NCI-H82 treated with DMSO at 0.1 percent for 48 hours (cell line): ENCODE results near the gene TMCC3.
"Not testable (repeated sequence)": the region's sequence is repeated elsewhere in the genome, so short reads cannot be mapped to it uniquely, and the experiment has no call there.

Experiments used
- DNase-seq: peaks from one replicate; lab custom pipeline; 2025; ENCODE audit not compliant: unreplicated experiment; lab: John Stamatoyannopoulos, UW

The TMCC3 gene

DNA sequence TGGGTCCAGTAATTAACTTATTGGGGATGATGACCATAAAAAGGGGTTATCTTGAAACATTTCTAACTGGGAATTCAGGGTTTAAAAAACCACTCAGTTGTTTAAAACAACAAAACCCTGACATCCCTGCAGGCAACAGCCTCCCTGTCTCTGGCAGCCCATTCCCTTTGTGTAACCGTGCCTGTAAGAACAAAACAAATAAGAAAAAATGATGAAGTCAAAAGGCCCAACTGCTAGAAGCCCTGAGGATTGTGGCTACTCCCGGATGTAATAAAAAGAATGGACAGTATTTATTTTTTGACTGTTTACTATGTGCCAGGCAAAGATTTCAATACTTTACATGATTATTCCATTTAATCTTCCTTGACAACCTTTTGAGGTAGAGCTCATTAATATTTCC, 75.3 kb downstream of the TMCC3 start:
- no peak for DNase-seq

DNA sequence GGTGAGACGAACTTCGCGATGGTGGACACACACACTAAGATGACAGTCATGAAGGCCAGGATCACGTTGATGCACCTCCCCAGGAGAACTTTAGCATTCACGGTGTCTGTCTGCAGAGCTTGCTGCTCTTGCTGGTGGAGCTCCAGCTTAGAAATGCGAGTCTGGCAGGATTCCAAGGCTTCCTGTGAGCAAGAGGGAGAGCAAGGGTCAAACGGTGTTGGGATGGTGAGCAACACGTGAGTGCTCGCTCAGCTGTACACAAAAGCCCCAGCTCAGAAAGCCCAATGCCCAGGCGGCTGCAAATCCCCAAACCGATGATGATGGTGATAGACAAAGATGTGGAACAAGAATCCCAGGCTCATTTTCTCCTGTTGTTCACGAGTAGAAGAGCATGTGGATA, 78.8 kb downstream of the TMCC3 start:
- DNase-seq: no peak

DNA sequence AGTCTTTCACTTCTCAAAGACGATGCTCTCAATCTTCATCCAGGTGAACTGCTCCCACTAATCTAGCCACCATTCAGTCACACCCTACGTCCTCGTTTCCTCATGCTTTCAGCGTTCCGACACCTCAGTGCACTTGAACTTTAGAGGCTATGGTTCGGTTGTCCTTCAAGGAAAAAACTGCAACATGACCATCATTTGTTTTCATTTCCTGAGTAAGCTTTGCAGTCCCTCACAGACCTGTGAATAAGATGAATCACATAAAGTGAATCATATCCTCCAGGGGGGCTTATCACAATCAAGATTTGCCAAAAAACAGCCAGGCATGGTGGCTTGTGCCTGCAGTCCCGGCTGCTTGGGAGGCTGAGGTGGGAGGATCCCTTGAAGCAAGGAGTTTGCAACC, 80.2 kb downstream of the TMCC3 start:
- no peak for DNase-seq

DNA sequence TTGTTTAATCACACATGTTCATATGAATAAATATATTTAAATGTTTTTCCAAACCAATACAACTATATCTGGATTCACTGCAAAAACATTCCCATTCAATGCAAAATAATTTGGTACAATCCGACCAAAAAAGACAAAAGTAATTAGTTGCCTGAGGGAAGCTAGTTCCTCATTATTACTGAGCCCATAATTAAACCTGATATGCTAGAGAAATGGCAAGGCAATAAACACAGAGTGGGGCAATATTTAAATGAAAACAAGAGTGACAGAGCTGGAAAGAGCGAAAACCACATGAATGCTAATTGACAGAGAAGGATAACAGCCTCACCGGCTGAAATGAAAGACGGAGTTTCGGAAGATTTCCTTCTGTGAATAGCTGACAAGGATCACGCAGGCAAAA, 82.6 kb downstream of the TMCC3 start:
- no peak for DNase-seq

DNA sequence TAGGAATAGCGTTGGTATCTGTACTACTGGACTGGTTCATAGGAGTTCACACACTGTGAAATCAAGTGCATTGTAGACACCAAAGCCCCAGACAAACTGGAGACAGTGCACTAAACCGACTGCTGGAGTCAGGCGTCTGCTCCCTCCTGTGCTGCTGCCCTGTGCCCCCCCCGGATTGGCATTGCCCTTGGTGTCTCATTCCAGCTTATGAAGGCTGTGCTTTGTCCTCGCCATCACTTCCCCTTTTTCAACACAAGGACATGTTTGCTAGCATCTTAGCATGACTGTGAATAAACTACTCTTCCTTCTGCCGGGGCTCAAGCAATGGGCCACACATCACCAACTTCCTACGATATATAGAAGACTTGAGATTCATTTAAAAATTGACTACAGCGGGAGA, 84.0 kb downstream of the TMCC3 start:
- no peak for DNase-seq

DNA sequence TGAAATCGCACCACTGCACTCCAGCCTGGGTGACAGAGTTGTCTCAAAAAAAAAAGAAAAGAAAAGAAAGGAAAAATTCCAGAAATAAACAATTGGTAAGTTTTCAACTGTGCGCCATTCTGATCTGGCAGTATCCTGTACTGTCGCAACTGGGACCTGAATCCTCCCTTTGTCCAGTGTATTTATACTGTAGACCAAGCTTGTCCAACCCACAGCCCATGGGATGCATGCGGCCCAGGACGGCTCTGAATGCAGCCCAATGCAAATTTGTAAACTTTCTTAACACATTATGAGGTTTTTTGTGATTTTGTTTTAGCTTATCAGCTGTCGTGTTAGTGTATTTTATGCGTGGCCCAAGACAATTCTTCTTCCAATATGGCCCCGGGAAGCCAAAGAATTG, 84.7 kb downstream of the TMCC3 start:
- no peak for DNase-seq

DNA sequence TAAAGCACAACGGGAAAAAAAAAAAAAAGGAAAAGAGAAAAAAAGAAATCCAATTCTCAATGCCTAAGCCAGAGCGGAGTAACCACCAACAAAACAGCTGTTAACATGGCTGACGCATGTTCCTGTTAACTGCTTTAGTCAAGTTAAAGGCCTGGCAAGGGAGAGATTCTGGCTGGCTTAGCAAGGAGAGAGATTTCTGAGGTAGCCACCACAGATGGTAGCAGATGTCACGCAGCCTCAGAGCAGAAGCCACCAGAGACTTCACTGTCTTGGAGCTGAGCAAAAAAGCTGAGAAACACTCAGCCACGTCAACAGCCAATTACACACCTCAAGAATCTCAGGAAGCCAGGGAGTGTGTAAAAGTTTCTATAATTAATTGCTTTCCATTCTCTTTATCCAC, 87.1 kb downstream of the TMCC3 start:
- no peak for DNase-seq

DNA sequence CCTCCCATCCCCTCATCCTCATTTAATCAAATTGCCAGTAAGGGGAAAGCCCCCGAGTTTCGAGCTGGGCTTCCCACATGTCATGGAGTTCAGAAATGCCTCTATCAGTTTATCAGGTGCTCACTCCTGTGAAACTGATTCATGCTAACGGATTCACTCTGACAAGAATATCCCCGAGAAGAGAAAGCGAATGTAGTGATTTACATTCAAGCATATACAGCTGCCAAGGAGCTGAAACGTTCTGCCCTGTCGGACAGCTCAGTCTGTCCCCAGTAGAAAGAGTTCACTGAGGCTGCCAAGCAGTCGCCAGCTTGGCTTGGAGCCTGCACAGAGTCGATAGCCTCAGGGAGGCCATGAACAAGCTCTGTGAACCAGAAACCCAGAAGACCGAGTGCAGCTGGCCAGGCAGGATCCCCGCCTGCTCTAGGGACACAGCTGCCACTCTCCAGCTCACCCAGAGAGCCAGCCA, 88.4 kb downstream of the TMCC3 start:
- DNase-seq: no peak

DNA sequence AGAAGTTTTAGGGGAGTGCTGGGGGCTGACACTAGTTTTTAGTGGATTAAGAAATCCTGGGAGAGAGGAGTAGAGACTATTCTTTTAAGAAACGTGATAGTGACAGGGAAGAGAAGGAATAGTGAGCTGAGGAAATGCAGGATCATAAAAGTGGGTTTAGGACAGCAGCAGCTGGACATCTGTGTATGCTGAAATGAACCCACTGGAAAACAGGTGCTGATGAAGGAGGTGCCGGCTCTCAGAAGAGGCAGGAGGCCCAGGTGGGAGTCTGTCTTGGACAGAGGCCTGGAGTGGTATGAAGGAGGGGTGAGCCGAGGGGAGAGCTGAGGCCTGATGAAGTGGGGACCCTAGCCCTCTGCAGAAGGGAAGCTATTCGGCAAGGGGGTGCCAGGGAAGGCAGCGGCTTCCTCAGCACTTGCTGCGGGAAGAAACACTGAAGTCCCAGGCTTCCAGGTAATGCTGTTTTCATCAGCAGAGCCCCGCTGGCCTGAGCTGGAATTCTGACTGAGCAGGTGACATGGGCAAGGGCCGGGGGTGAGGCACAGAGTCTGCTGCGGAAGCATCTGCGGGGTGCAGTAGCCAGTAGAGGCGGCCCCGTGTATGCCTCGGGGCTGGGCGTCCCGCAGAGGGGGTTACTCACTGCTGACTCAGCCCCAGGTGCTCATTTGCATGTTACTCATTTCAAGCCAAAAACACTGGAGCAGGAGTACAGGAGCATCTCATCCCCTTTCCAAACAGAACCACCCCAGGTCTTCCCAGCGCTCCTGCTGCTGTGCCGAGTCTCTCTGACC, 89.7 kb downstream of the TMCC3 start:
- no peak for DNase-seq

DNA sequence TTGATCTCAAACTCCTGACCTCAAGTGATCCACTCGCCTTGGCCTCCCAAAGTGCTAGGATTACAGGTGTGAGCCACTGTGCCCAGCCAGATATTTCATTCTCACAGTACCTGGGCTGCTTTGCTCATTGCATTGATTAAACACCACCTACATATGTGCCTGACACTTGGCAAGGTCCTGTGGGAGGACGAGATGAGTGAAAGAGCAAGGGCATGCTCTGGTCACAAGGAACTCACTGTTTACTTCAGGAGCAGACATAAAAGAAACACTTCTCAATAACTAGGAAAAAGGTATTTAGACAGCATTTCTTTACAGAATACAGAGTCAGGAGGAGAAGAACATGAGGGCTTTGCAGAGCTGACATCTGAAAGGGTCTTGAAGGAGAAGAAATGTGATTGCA, 91.7 kb downstream of the TMCC3 start:
- DNase-seq: no peak

DNA sequence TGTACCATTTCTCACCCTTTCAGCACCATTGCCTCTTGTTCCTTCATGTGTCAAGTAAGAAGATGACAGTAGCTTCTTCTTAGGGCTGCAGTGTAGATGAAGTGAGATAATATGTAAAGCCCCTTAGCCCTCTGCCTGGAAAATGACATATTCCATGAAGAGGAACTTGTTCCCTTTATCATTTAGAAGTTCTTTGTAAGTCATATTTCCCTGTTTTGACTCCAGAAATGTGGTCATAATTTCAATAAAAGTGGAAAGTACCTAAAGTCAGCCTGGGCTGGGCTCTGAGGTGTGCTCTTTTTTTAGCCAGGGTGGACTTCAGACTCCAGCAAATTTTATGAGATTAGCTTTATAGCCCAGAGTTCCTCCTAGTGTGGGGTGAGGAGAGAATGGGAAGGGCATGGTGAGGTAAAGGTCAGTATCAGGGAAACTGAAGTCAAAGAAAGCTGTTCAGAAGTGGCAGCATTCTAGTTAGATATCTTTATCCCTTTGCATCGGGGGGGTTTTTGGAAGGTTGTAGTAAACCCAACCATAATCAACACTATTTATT, 92.5 kb downstream of the TMCC3 start:
- no peak for DNase-seq

DNA sequence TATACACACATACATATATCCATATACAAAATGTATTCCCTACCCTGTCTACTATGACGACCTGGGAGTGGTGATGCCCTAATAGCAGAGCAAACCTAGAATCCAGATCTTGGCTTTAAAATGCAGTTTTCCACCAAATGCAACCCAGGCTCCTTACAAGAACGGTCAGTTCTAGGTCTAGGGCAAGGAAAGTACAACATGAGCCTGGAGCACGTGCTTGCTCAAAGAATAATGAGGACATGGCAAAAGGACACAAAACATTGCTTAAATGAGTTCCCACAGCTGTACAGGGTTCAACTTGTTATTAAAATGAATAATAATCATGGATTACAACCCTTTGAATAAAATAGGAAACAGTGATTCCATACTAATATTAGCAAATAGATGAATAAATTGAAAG, 94.7 kb downstream of the TMCC3 start:
- no peak for DNase-seq

DNA sequence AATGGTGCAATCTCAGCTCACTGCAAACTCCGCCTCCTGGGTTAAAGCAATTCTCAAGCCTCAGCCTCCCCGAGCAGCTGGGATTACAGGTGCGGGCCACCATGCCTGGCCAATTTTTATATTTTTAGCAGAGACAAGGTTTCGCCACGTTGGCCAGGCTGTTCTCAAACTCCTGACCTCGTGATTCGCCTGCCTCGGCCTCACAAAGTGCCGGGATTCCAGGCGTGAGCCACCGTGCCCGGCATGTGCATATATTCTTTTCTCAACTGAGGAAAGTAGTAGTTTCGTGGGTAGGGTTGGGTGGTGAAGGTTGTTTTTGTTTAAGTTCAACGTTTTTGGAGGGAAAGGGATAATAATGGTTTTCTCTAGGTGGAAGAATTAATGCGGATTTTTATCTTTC, 96.5 kb downstream of the TMCC3 start:
- DNase-seq: no peak

DNA sequence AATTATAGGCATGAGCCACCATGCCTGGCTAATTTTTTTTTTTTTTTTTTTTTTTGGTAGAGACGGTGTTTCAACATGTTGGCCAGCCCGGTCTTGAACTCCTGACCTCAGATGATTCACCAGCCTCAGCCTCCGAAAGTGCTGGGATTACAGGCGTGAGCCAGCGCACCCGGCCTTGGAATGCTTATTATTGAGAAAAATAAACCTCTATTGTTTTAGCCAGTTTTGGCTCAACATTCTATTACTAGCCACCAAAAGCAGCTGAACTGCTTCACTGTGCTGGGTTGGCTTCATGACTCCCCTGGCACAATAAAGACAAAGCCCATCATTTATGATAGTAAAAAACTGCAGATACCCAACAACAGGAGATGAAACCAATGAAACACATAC, 97.2 kb downstream of the TMCC3 start:
- DNase-seq: no peak

DNA sequence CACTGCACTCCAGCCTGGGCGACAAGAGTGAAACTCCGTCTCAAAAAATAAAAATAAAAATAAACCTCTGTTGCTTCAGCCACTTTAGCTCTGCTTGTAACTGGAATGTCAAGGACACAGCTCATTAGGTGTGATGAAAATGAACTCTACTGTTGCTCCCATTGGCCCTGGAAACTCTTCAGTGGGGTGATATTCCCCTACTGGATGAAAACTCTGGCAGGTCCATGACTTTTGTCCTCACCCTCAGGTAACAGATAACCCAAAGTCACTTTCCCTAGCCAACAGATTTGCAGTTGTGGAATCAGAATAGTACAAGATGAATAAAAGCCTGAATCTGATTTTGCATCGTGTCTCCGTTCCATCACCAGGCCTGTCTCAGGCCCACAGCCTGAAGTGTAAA, 98.5 kb downstream of the TMCC3 start:
- DNase-seq: no peak

DNA sequence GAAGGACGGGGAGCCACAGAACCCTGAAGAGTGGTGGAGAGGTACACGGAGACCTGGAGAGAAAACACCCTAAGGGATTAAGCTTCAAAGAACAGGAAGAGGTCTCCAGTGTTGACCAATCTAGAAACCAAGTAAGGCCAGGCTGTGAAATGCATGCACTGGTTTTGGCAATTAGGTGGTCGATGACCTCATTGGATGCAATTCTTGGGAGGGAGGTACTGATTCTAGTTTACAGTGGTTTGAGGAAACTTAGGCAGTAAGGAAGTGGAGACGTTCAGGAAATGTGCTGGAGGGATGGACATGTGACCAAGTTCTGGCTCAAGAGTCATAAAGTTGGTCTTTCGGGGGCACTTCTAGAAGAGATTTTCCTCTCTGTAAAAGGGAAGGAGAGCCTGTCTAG, 99.4 kb downstream of the TMCC3 start:
- DNase-seq: no peak

DNA sequence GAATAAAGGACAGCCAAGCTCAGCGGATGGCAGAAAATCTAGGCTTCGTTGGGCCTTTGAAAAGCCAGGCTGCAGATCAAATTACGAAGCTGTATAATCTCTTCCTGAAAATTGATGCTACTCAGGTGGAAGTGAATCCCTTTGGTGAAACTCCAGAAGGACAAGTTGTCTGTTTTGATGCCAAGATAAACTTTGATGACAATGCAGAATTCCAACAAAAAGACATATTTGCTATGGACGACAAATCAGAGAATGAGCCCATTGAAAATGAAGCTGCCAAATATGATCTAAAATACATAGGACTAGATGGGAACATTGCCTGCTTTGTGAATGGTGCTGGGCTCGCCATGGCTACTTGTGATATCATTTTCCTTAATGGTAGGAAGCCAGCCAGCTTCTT, 101.5 kb downstream of the TMCC3 start:
- not testable (repeated sequence) for DNase-seq

DNA sequence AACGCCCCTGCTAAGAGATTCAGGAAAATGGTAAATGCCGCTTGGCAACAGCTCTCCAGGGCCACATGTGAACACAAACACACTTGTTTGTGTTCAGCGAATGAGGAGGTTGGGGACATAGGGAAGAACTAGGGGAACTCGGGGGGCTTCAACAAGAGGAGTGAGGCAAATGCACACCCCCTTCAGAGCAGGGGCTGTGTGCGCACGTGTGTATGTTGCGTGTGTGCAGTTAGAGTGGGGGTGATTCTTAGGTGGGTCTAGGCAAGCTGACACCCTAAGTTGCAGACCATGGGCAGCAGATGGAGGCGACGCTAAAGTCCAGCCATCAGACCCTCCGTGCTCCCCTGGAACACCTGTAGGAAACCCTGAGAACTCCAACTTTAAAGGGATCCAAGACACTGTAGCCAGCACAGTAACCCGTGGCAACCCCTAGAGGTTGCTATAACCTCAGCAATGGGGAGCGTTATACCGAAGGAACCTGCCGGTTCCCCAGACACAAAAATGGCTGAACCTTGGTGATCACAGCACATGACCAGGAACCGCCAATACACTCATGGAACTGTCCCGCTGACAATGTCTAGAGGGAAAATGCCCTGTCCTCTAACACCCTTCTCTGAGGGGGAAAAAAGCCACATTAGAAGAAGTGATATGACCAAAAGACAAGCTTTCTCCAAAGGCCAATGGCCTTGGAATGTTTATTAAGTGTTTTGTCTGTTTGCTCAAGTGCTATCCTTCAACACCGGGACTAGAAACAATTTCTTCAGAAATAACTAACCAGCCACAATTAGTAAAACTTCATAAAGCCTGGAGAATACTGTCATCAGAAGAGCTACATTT, 104.2 kb downstream of the TMCC3 start:
- DNase-seq: no peak

DNA sequence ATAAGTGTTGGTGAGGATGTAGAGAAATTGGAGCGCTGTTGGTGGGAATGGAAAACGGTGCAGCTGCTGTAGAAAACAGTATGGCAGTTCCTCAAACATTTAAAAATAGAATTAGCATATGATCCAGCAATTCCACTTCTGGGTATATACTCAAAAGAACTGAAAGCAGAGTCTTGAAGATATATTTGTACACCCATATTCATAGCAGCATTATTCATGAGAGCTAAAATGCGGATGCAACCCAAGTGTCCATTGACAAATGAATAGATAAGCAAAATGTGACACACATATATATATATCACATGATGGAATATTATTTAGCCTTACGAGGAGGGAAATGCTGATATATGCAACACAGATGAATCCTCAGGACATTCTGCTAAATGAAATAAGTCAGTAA, 106.0 kb downstream of the TMCC3 start:
- DNase-seq: no peak

DNA sequence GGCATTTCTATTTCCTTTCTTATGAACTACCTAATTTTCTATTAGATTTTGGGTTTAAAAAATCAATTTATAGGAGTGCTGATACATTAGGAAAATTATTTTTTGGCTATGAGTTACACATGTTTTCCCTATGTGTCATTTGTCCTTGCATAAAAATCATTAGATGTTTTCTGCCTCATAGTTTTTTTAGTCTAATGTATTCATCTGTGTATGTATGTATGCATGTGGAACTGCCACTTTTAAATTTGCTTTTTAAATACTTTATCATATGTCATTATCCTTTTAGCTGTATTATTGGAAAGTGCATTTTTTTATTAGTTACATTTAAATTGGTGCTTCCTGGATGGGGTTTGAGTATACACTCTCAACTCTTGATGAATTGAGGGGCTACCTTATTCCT, 112.0 kb downstream of the TMCC3 start:
- no peak for DNase-seq

DNA sequence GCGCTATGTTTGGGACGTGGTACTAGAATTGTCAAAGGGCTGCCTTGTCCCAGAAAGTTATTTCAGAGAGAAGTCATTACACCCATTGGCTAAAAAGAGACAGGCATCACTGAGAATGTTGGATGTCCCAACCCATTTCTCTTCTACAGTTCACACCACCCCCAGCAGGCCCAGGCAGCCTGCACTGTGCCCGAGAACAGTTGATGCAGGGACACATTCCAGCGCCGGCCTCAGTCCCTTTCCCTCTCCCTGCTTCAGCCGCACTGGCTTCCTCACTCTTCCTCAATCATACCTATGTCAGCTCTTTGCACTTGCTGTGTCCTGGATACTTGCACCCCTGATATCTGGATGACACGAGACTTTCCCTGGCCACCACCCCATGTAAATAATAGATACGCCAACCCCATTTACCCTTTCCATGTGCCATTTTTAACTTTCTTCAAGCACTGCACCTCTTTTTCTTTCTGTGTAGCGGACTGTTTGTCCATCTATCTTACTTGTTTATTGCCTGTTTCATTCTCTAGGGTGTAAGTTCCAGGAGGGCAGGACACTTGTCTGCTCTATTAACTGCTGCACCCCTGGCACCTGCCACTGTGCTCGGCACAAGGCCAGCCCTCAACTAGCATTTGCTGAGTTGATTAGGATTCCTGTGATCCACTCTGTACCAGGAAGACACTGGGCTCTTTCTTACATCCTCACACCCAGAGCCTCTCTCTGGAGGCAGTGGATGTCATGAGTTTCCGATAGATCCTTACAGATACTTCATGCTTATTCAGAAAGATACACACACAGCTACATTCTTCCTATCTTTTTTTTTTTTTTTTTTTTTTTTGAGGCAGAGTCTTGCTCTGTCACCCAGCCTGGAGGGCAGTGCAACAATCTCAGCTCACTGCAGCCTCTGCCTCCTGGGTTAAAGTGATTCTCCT, 114.1 kb downstream of the TMCC3 start:
- no peak for DNase-seq
